CD4-positive, alpha-beta T cell treated with Interleukin-2 at 100 ng/mL for 4 hours (primary cell): ENCODE results near the gene CDH1.
"Not testable (repeated sequence)": the region's sequence is repeated elsewhere in the genome, so short reads cannot be mapped to it uniquely, and the experiment has no call there.

Experiments used
- DNase-seq: peaks from one replicate; pipeline ENCODE4 v3.0.0-alpha.2; 2020; ENCODE audit warnings: low spot score

The CDH1 gene

DNA sequence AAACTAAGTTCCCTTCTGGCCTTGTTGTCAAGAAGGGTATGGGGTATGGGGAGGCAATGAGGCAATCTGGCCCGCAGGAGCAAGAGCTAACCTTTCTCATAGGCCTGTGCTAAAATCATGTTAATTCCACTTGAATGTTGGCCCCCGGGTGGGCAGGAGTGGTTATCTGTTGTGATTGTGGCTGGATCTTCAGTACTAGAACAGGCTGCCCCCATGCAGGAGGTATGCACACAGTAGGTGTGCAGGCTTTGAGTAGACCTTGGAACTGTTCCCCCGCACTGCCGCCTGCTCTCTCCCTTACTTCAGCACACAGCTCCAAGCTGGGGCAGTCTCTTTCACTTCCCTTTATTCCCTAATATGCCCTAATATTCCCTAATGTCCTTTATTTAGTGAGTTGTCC lies 53.9 kb downstream of the CDH1 start:
- no peak for DNase-seq

DNA sequence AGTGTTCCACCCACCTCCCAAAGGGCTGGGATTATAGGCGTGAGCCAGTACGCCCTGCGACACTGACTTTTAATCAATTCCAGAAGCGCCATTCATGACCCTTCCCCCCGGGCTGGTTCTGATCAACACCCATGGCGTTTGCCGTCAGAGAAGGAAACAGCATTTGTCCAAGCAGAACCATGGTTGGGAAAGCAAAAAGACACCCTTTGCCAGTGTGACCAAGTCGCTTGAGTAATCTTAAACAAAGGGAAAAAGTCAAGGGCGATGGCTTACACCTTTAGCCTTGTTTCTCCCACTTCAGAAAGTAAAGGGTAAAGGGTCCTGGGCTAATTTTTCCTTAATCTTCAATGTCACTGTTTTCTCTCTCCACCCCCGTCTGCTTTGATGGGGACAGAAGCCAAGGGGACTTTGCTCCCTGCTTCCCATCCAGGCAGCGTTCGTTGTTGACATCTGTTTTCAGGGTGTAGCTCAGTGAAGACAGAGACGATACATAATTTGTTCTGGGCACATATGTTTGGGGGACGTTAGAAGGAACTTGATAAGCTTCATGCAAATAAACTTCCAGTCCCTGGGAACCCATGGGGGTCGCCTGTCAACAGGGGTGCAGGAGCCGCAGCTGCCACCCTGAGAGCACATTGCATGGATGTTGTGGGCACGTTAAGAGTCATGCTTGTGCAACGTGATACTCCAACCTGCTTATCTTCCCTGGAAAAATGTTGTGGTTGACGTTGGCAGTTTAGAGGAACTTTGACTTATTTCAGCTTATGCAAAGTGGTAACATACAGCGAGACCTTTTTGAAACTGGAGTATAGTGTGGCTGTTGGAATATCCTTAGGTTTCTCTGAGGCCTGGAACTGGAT lies 55.6 kb downstream of the CDH1 start:
- DNase-seq: no peak

DNA sequence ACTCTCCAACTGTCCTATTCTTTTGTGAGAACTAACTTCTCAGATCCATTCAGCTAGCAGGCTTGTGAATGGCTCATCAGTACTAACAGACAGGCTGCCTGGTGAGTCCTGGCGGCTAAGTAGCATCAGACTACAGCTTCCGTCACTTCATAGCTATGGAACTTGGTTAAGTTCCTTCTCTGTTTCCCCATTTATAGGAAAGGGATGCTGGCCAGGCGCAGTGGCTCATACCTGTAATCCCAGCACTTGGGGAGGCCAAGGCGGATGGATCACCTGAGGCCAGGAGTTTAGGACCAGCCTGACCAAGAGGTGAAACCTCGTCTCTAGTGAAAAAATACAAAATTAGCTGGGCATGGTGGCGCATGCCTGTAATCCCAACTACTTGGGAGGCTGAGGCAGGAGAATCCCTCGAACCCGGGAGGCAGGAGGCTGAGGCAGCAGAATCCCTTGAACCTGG lies 56.3 kb downstream of the CDH1 start:
- no peak for DNase-seq

DNA sequence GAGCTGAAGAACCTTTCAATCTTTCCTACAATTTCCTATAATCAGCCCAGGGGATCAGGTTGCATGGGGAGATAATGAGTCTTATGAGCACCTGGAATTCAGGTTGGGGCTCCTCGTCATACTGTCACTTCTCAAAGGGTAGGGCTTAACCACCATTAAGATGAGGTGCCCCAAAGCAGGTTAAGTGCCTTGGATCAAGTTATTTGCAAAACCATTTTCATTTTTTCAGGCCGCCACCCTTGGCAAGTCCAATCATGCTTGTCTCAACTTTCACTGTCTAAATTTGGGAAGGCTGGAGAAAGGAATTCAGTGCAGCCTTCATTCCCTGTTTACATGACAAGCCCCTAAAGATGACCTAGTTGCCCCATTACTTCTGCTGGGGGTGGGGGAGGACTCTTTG lies 61.3 kb downstream of the CDH1 start:
- no peak for DNase-seq

DNA sequence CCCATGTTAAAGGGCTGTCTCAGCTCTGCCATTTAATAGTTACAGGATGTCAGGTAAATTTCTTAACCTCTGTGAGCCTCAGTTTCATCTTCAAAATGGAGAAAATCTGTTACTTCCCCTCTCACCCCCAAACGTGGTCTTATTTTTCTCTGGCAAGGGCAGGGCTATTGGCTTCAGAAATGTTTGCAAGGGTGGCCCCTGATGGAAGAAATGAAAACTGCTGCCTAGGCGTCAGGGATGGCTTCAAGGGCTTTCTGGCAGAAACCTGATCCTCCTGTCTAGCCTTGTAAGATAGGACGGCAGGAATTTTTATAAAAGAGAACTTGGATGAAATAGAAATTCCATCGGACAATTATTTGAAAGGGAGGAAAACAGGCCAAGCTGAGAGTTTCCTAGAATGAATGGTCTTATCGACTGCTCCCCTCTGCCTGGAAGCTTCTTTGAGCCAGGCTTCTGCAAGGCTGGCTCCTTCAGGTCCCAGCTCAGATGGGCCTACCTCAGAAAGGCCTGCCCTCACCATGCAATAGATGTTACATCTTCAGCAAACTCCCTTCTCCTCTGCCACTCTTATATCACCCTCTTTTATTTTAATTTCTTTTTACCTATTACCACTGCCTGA lies 63.3 kb downstream of the CDH1 start:
- peak; percentile 53 for DNase-seq

DNA sequence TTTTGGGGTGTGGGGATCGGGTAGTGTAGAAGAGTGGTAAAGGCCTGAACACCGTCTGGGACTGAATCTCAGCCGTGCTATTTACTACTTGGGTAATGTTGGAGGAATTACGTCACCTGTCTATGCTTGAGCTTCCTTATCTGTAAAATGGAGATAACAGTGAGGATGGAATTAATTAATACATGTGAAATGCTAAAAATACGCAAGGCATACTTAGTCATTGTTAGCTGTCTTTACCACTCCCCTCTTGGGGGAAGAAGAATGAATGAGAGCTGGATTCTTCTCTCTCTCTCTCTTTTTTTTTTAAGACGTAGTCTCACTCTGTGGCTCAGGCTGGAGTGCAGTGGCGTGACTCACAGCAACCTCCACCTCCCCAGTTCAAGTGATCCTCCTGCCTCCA lies 65.1 kb downstream of the CDH1 start:
- no peak for DNase-seq

DNA sequence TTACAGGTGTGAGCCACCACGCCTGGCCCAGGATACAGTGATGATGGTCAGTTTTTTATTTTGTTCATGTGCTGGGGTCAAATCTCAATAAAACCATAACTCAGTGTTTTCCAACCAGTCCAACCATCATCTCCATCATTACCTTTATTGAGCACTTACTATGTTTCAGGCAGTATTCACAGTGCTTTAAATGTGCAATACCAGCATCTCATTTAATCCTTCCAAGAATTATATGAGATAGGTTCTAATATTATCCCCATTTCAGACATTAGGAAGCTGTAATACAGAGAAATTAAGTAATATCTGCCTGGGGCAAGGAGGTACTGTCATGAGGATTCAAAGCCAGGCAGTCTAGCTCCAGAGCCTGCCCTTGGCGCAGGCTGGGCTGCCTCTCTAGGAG lies 69.3 kb downstream of the CDH1 start:
- no peak for DNase-seq

DNA sequence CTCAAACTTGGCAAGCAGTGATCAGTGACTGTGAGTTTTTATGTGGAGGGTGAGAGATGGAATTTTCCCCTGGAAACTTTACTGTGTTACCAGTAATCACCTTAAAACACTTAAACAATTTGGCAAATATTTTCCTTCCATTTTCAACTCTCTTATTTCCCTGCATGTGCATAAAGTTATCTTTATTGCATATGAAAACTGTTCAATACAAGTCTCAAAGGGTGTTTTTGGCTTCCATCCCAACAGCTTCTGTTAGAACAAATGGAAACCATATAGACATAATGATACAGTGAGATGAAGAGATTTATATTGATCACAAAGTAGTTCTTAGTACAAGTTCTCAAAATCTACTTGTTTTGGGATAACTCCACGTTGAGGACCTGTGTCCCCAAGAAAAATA lies 69.9 kb downstream of the CDH1 start:
- DNase-seq: no peak

DNA sequence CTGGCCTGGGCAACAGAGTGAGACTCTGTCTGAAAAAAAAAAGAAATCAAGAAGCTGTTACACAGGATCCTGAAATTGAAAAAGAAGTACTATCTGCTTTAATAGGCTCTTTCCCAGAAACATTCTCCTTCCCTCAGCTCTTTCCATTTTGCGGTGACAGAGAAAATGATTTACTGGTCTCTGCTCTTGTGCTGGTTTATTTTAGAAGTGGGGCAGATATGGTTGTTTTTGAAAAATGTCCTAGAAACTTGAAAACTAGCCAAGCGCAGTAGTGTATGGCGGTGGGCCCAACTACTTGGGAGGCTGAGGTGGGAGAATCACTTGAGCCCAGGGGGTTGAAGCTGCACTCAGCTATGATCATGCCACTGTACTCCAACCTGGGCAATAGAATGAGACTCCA lies 77.4 kb downstream of the CDH1 start:
- no peak for DNase-seq

DNA sequence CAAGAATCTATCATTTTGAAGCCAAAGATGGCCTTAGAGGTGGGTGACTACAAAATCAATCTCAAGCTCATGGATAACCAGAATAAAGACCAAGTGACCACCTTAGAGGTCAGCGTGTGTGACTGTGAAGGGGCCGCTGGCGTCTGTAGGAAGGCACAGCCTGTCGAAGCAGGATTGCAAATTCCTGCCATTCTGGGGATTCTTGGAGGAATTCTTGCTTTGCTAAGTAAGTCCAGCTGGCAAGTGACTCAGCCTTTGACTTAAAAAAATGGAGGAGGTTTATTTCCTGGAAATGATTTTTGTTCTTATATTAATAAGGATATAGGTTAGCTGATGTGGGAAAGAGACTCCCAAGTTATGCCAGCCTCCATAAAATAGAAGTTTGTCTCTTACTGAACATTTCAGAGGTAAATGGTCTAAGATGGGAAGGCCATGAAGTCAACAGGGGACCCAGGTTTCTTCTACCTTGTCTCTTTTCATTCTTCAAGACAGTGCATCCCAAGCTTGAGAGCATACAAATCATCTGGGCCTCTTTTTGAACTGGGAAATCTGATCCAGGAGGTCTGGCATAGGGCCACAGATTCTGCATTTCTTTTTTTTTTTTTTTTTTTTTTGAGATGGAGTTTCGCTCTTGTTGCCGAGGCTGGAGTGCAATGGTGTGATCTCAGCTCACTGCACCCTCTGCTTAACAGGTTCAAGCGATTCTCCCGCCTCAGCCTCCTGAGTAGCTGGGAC lies 86.5 kb downstream of the CDH1 start:
- no peak for DNase-seq

DNA sequence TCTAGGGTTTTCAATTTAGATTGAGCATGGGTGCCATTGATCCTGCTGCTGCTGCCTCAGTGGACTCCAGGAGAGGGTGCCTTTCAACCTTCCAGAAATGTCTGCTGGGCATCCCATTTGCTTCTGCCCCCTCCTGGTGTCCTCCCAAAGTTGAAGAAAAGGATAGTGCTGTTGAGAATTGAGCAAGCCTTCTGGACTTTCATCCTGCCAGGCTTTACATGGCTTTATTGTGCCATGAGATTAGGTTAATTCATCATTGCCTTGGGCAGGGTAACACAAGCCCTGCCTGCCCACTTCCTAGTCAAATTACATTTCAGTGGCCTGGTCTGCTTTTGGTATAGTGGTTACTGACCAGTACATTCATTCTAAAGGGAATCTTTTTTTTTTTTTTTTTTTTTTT lies 88.3 kb downstream of the CDH1 start:
- no peak for DNase-seq

DNA sequence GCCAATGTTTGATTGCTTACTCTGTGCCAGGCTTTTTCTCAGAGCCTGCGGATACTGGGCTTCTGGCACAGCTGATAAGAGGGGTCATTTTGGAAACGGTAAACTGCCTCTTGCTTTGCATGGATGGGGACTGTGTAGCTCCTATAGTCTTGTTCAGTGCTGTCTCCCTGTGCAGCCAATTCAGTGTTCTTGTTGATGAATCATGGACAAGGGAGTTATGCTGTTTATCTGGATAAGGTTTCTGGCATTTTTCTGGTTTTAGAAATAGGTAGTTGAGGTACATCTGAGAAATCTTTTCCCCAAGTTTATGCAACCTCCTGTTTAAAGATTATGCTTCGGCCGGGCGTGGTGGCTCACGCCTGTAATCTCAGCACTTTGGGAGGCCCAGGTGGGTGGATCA lies 89.6 kb downstream of the CDH1 start:
- no peak for DNase-seq

DNA sequence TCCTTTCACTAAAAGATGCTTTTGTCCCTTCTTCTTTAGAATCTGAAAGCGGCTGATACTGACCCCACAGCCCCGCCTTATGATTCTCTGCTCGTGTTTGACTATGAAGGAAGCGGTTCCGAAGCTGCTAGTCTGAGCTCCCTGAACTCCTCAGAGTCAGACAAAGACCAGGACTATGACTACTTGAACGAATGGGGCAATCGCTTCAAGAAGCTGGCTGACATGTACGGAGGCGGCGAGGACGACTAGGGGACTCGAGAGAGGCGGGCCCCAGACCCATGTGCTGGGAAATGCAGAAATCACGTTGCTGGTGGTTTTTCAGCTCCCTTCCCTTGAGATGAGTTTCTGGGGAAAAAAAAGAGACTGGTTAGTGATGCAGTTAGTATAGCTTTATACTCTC lies 96.2 kb downstream of the CDH1 start:
- no peak for DNase-seq

DNA sequence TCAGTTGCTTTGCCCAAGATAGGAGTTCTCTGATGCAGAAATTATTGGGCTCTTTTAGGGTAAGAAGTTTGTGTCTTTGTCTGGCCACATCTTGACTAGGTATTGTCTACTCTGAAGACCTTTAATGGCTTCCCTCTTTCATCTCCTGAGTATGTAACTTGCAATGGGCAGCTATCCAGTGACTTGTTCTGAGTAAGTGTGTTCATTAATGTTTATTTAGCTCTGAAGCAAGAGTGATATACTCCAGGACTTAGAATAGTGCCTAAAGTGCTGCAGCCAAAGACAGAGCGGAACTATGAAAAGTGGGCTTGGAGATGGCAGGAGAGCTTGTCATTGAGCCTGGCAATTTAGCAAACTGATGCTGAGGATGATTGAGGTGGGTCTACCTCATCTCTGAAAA lies 97.5 kb downstream of the CDH1 start:
- no peak for DNase-seq

DNA sequence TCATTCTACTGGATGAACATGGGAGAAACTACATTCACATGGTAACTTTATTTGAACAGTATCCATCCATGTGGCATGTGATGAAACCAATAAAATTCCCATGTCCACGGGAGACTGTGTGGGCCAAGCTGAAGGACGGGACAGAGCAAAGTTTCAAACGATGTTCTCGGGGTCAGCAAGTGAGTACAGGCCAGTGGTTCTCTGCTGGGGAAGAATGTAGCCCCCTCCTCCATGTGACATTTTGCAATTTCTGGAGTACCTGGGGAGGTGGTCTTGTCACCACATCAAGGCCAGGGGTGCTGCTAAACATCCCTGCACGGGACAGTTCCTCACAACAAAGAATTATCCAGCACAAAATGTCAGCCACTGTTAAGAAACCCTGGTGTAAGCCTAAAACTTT lies 98.9 kb downstream of the CDH1 start:
- DNase-seq: no peak

DNA sequence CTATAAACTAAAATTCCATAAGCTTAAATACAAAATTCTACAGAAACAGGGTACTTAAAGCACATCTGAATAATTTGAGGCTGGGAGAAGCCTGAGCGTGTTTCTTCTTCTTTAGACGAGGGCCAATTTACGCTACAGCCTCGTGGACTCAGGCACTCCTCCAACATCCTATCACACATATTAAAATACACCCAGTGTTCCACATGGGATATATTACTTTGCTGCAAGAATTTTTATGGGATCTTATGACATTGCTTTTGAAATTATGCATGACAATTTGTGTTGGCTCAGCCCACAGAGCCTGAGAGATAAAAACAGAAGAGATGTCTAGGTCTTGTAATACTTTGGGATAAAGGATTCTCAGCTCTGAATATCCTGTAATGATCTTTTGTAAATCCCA lies 102.7 kb downstream of the CDH1 start:
- no peak for DNase-seq

DNA sequence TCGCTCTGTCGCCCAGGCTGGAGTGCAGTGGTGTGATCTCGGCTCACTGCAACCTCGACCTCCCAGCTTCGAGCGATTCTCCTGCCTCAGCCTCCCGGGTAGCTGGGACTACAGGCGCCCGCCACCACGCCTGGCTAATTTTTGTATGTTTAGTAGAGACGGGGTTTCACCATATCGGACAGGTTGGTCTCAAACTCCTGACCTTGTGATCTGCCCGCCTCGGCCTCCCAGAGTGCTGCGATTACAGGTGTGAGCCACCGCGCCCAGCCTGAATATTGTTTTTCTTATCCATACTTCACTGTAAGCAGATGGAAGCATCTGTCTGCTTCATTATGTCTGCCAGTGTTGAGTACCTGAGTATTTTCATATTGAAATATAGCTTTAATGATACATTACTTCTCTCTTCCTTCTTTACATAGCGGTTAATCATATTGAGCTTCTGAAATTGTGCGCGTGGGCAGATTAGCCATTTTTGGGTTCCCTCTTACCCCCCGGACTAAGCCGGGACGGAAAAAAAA lies 105.9 kb downstream of the CDH1 start:
- DNase-seq: not testable (repeated sequence)

DNA sequence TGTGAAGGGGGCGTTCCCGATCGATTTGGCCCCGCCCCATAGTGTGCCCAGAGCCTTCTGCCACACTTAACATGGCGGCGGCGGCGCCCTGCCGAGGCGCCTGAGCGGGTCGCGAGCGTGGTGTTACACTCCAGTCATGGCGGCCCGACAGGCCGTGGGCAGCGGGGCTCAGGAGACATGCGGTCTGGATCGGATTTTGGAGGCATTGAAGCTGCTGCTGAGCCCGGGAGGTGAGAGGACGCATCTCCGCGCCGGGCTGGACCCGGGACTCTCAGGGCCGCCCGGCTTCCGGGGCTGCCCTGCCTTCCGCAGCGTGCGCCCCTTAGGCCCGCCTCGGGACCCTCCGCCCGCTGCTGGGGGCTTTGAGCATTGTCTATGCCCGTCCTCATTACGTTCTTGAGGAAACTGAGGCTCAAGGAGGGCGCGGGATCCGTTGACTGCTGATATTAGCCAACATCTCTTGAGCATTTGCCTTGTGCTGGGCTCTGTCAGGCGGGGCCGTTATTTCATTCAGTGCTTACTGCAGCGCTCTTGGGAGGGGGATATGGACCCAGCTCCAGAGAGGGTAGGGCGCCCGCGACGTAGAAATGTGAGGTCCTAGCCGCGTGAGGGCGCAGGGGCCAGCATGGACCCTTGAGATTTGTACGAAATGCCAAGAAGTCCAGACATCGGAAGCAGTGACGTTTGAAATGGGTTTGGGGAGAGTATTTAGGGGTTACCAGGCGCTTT lies 106.6 kb downstream of the CDH1 start, which contains the start of gene TANGO6:
Gene TANGO6 (plus strand): TSS at position 50 of the 729 bp plus-strand sequence. CDS start 87 bp downstream, at position 137.
- DNase-seq: peak; percentile 94

DNA sequence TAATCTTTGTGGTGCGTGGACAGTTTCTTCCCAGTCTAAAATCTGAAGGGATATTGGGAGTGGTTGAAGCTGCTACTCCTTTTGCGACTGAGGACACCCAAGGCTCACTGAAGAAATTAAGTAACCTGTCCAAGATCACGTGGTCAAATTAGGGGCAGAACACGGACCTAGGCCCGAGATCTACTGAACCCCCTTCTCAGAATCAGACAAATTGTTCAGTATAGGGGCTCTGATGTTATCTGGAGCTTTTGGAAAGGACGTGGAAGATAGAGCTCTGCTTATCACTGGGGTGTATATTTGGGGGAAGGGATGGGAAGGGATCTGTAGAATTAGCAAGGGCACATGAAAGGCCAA lies 107.1 kb downstream of the CDH1 start:
- no peak for DNase-seq

DNA sequence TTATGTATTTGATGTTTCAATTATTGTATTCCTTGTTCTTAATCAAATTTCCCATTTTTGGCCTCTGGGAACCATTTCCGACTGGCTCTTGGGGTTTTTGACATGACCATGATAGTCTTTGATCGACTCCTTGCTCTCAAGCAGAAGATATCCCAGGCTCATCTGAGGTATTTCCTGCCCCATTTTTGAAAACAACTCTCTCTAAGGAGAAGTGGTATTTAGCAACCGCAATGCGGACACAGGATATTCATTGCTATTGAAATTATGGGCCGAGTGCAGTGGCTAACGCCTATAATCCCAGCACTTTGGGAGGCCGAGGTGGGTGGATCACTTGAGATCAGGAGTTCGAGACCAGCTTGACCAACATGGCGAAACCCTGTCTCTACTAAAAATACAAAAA lies 111.7 kb downstream of the CDH1 start:
- no peak for DNase-seq

DNA sequence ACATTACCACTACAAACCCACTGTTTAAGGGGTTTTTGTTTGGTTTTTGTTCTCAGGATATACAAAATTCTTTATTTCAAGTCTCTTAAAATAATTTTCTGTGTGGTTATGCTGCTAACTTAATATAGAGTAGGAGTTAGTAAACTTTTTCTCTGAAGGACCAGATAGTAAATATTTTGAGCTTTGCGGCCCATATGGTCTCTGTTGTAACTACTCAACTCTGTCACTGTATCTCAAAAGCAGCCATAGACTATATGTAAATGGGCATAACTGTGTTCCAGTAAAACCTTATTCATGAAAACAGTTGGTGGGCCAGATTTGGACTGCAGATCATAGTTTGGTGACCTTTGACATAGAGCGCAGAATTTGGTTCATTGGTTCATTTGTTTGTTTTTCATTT lies 113.4 kb downstream of the CDH1 start:
- DNase-seq: no peak

DNA sequence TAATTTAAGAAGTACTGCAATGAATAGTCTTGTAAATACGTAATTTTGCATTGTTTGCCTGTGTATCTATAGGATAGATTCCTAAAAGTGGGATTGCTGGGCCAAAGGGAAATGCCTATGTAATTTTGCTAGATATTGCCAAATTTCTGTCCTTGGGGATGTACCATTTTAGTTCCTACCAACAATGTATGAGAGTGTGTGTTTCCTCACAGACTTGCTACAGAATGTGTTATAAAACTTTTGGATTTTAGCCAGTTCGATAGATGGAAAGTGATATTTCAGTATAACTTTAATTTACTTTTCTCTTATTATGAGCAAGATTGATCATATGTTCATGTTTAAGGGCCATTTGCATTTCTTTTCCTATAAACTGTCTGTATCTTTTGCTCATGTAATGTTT lies 114.5 kb downstream of the CDH1 start:
- DNase-seq: no peak
